Panc1 (cell line): ENCODE measurements around the gene NFIC. TPM values are rescaled to one million over a fixed set of nuclear protein-coding genes. Genes with fewer than 3 reads are reported as not detected.

ENCODE experiments used
- ATAC-seq: fragments of 200-7000 bp; cut with Tn5 transposase; 2 replicates; pipeline ENCODE4 v1.9.1; 2020; ENCODE audit warnings: mild to moderate bottlenecking, moderate library complexity
- BruUV-seq: library from RNA; stranded (reverse); fragments of 400-500 nt; replicated peaks from 2 replicates; lab custom pipeline; 2021; lab: Mats Ljungman, UMichigan
- CTCF ChIA-PET: fragments of 300-600 bp; sonication (Branson Sonifier 250); formaldehyde crosslinking; loops from one replicate; lab custom pipeline; 2022; ENCODE audit warnings: antibody characterized with exemption; lab: Charles Lee
- POLR2A ChIA-PET: fragments of 300-600 bp; sonication (Branson Sonifier 250); formaldehyde crosslinking; loops from one replicate; lab custom pipeline; 2022; ENCODE audit warnings: antibody characterized with exemption; lab: Charles Lee
- DNase-seq: peaks from one replicate; pipeline ENCODE4 v3.0.0-alpha.2; 2010; ENCODE audit warnings: low read depth, low spot score
- H3K27ac ChIP-seq: 2 replicates; pipeline ENCODE4 v1.5.1; 2011; ENCODE audit warnings: mild to moderate bottlenecking, low read length, inconsistent platforms
- H3K27me3 ChIP-seq: fragments of 200-500 bp; sonication (Bioruptor generic); 2 replicates; pipeline ENCODE4 v1.6.0; 2014; ENCODE audit warnings: low read length, inconsistent platforms; ENCODE audit not compliant: control insufficient read depth, insufficient read depth
- H3K36me3 ChIP-seq: fragments of 200-500 bp; sonication (Bioruptor generic); 2 replicates; pipeline ENCODE4 v1.5.1; 2014; ENCODE audit warnings: inconsistent platforms, mild to moderate bottlenecking, low read length, moderate library complexity; ENCODE audit not compliant: control insufficient read depth, insufficient read depth
- H3K4me1 ChIP-seq: 2 replicates; pipeline ENCODE4 v1.5.1; 2011; ENCODE audit warnings: inconsistent platforms, mild to moderate bottlenecking, low read length, moderate library complexity; ENCODE audit not compliant: control insufficient read depth, insufficient read depth
- H3K4me3 ChIP-seq, 2 experiments: 2 replicates each; pipeline ENCODE4 v1.5.1; 2011 to 2012; ENCODE audit warnings: low read depth in 2 of 2, low read length in 2 of 2, mild to moderate bottlenecking in 2 of 2, inconsistent platforms in 1 of 2, moderate library complexity in 1 of 2
- H3K9me3 ChIP-seq: fragments of 200-500 bp; sonication (Bioruptor generic); 2 replicates; pipeline ENCODE4 v1.5.1; 2014; ENCODE audit warnings: low read depth, mild to moderate bottlenecking, inconsistent platforms, low read length, moderate library complexity; ENCODE audit not compliant: control insufficient read depth, insufficient read depth
- CTCF ChIP-seq: fragments of 450-650 bp; IDR thresholded peaks from 2 replicates; pipeline ENCODE4 v1.5.1; 2017; ENCODE audit warnings: mild to moderate bottlenecking
- POLR2AphosphoS5 ChIP-seq: IDR thresholded peaks from 2 replicates; pipeline ENCODE4 v1.6.1; 2012; ENCODE audit warnings: mild to moderate bottlenecking, low read depth, low read length, moderate library complexity
- REST ChIP-seq, 2 experiments: IDR thresholded peaks; 2 replicates each; pipeline ENCODE4 v1.6.1; 2011 to 2012; ENCODE audit warnings: low read depth in 2 of 2, control low read depth in 1 of 2, low read length in 1 of 2, mild to moderate bottlenecking in 1 of 2, moderate library complexity in 1 of 2; ENCODE audit not compliant: insufficient read depth in 1 of 2
- SIN3A ChIP-seq: IDR thresholded peaks from 2 replicates; pipeline ENCODE4 v1.6.1; 2012; ENCODE audit warnings: low read depth, mild to moderate bottlenecking, low read length, moderate library complexity, borderline replicate concordance; ENCODE audit not compliant: insufficient read depth
- TCF7L2 ChIP-seq: IDR thresholded peaks from 2 replicates; pipeline ENCODE4 v1.6.1; 2011; ENCODE audit warnings: mild to moderate bottlenecking, low read depth, low read length, inconsistent platforms
- in situ Hi-C: cut with HindIII; loops from 2 replicates; pipeline ENCODE4 v1.10.0; 2016; ENCODE audit warnings: low sequenced_read_pairs, low pct_unique_long_range_greater_than_20kb
- intact Hi-C: fragments of 100-400 bp; cut with micrococcal nuclease; formaldehyde crosslinking; loops from one replicate; pipeline ENCODE4 v1.10.0; 2022; ENCODE audit not compliant: unreplicated experiment
- total RNA-seq: library from RNA; stranded (reverse); gene quantifications from one replicate; pipeline ENCODE4 v1.2.1, GENCODE V29; 2021; ENCODE audit not compliant: unreplicated experiment

NFIC gene
- total RNA-seq, 1 experiment from 2014 or later = 120 TPM

- CTCF ChIA-PET = no interaction called here
- Histone ChIP-seq H3K36me3 (no peaks in the 10 kb centered on the region), H3K4me1 (no peaks in the 10 kb centered on the region), H3K27me3 (no peaks in the 10 kb centered on the region), H3K9me3 (no peaks in the 10 kb centered on the region), H3K4me3 (no peak overlapping the region), H3K27ac (no peak overlapping the region)
- in situ Hi-C loops = no loop called here
- intact Hi-C loops = no loop called here
- no peak for ATAC-seq
- POLR2A ChIA-PET = no interaction called here
- DNase-seq = no peak
- no peak for TF ChIP-seq CTCF
- TF ChIP-seq REST (IDR thresholded peaks at IDR 0.05; ENCODE audit: insufficient read depth in 1 of 2, low read depth in 2 of 2, low read length in 1 of 2) = no peak
- no peak for TF ChIP-seq SIN3A
- TF ChIP-seq POLR2AphosphoS5 = no peak
- no peak for TF ChIP-seq TCF7L2
- no TSS peak for BruUV-seq
Observed at GRCh38 chr19:3492919-3493318, 126.5 kb downstream of the NFIC start.

- TF ChIP-seq CTCF = no peak
- TF ChIP-seq REST (IDR thresholded peaks at IDR 0.05; ENCODE audit: insufficient read depth in 1 of 2, low read depth in 2 of 2, low read length in 1 of 2) = no peak
- TF ChIP-seq TCF7L2 = no peak
- no peak for TF ChIP-seq POLR2AphosphoS5
- TF ChIP-seq SIN3A = no peak
- Histone ChIP-seq H3K27me3 (no peaks in the 10 kb centered on the region), H3K9me3 (no peaks in the 10 kb centered on the region), H3K4me3 (no peak overlapping the region), H3K36me3 (no peaks in the 10 kb centered on the region), H3K27ac (no peak overlapping the region), H3K4me1 (no peaks in the 10 kb centered on the region)
- intact Hi-C loops (no loop called here), in situ Hi-C loops (no loop called here)
- POLR2A ChIA-PET = no interaction called here
- CTCF ChIA-PET = no interaction called here
- no peak for DNase-seq
- no TSS peak for BruUV-seq
- ATAC-seq = no peak
Observed at GRCh38 chr19:3493651-3494050, 127.3 kb downstream of the NFIC start.
